ENCODE data around the gene BOLA1.
A peak's percentile ranks its signal among the peaks of the same experiment; 100 is the strongest.
"Not testable (repeated sequence)": the region's sequence is repeated elsewhere in the genome, so short reads cannot be mapped to it uniquely, and the experiment has no call there.

Gene BOLA1

GRCh38 chr1:149881876-149882275 lies 17.5 kb upstream of the BOLA1 start:
- no peak for DNase-seq (ENCODE audit: low read depth in 1 of 2, low spot score in 1 of 2)
- TF ChIP-seq JUND (IDR thresholded peaks at IDR 0.05; ENCODE audit: low read depth): no peak
- in situ Hi-C loops (cut with HindIII; ENCODE audit: low pct_unique_long_range_greater_than_20kb, low sequenced_read_pairs): no loop called here

- TF ChIP-seq JUND (IDR thresholded peaks at IDR 0.05; ENCODE audit: low read depth): no peak
- in situ Hi-C loops (cut with HindIII; ENCODE audit: low pct_unique_long_range_greater_than_20kb, low sequenced_read_pairs): no loop called here
- DNase-seq (ENCODE audit: low read depth in 1 of 2, low spot score in 1 of 2): no peak
Measured at GRCh38 chr1:149883598-149884247, 15.6 kb upstream of the BOLA1 start.

GRCh38 chr1:149884433-149885338 lies 14.7 kb upstream of the BOLA1 start:
- no peak for TF ChIP-seq JUND (IDR thresholded peaks at IDR 0.05; ENCODE audit: low read depth)
- DNase-seq (ENCODE audit: low read depth in 1 of 2, low spot score in 1 of 2): peak in 1 of 2 experiments; percentile 51
- in situ Hi-C loops (cut with HindIII; ENCODE audit: low pct_unique_long_range_greater_than_20kb, low sequenced_read_pairs): no loop called here

GRCh38 chr1:149885339-149886120 lies 13.8 kb upstream of the BOLA1 start:
- in situ Hi-C loops (cut with HindIII; ENCODE audit: low pct_unique_long_range_greater_than_20kb, low sequenced_read_pairs): no loop called here
- no peak for TF ChIP-seq JUND (IDR thresholded peaks at IDR 0.05; ENCODE audit: low read depth)
- peak; percentile 65 to 94 for DNase-seq (ENCODE audit: low read depth in 1 of 2, low spot score in 1 of 2)

- in situ Hi-C loops (cut with HindIII; ENCODE audit: low pct_unique_long_range_greater_than_20kb, low sequenced_read_pairs): not testable (repeated sequence)
- DNase-seq (ENCODE audit: low read depth in 1 of 2, low spot score in 1 of 2): peak in 1 of 2 experiments; percentile 16
Measured at GRCh38 chr1:149886121-149886395, 13.3 kb upstream of the BOLA1 start.

- no peak for TF ChIP-seq JUND (IDR thresholded peaks at IDR 0.05; ENCODE audit: low read depth)
- peak; percentile 87 to 100 for DNase-seq (ENCODE audit: low read depth in 1 of 2, low spot score in 1 of 2)
- in situ Hi-C loops (cut with HindIII; ENCODE audit: low pct_unique_long_range_greater_than_20kb, low sequenced_read_pairs): no loop called here
Measured at GRCh38 chr1:149886396-149887195, 12.8 kb upstream of the BOLA1 start.

- in situ Hi-C loops (cut with HindIII; ENCODE audit: low pct_unique_long_range_greater_than_20kb, low sequenced_read_pairs); DNase-seq (ENCODE audit: low read depth in 1 of 2, low spot score in 1 of 2): not testable (repeated sequence)
Measured at GRCh38 chr1:149887196-149887455, 12.2 kb upstream of the BOLA1 start.

GRCh38 chr1:149887456-149888246 lies 11.7 kb upstream of the BOLA1 start:
- TF ChIP-seq JUND (IDR thresholded peaks at IDR 0.05; ENCODE audit: low read depth): peak; percentile 52
- in situ Hi-C loops (cut with HindIII; ENCODE audit: low pct_unique_long_range_greater_than_20kb, low sequenced_read_pairs): no loop called here
- peak; percentile 84 to 99 for DNase-seq (ENCODE audit: low read depth in 1 of 2, low spot score in 1 of 2)

GRCh38 chr1:149888247-149888998 lies 10.9 kb upstream of the BOLA1 start:
- in situ Hi-C loops (cut with HindIII; ENCODE audit: low pct_unique_long_range_greater_than_20kb, low sequenced_read_pairs): no loop called here
- DNase-seq (ENCODE audit: low read depth in 1 of 2, low spot score in 1 of 2): peak in 1 of 2 experiments; percentile 97

GRCh38 chr1:149888999-149889289 lies 10.4 kb upstream of the BOLA1 start:
- TF ChIP-seq JUND (IDR thresholded peaks at IDR 0.05; ENCODE audit: low read depth): no peak
- in situ Hi-C loops (cut with HindIII; ENCODE audit: low pct_unique_long_range_greater_than_20kb, low sequenced_read_pairs): no loop called here
- DNase-seq (ENCODE audit: low read depth in 1 of 2, low spot score in 1 of 2): peak in 1 of 2 experiments; percentile 57

More at GRCh38 chr1:149888247-149888998, 10.9 kb upstream of the BOLA1 start:
- no peak for TF ChIP-seq JUND (IDR thresholded peaks at IDR 0.05; ENCODE audit: low read depth)

GRCh38 chr1:149896575-149896974 lies 2.8 kb upstream of the BOLA1 start:
- DNase-seq (ENCODE audit: low read depth in 1 of 2, low spot score in 1 of 2): no peak
- TF ChIP-seq JUND (IDR thresholded peaks at IDR 0.05; ENCODE audit: low read depth): no peak
- in situ Hi-C loops (cut with HindIII; ENCODE audit: low pct_unique_long_range_greater_than_20kb, low sequenced_read_pairs): no loop called here

Data from T47D (cell line).